ENCODE results near the gene NR6A1. TPM values are rescaled to one million over a fixed set of nuclear protein-coding genes. Genes with fewer than 3 reads are reported as not detected.

Gene NR6A1
- total RNA-seq, 1 experiment from 2014 or later = 164 TPM

GRCh38 chr9:124771021-124771866, at the start of gene NR6A1 (continued):
- TF ChIP-seq FOXP4 (CRISPR knock-in tag; IDR thresholded peaks at IDR 0.05) (no peak), FOXP1 (CRISPR knock-in tag; IDR thresholded peaks at IDR 0.05; ENCODE audit: borderline replicate concordance) (peak; percentile 11; the same call in 1 of the 2 replicates), ARID4B (CRISPR knock-in tag; IDR thresholded peaks at IDR 0.05; ENCODE audit: borderline replicate concordance) (peak; percentile 53; the same call in 1 of the 2 replicates), CREM (CRISPR knock-in tag; IDR thresholded peaks at IDR 0.05) (peak; percentile 94), ETV6 (CRISPR knock-in tag; IDR thresholded peaks at IDR 0.05) (peak; percentile 35; the same call in 1 of the 2 replicates), ZNF423 (CRISPR knock-in tag; IDR thresholded peaks at IDR 0.05) (peak; percentile 83), E2F1 (CRISPR knock-in tag; IDR thresholded peaks at IDR 0.05) (no peak), E2F4 (CRISPR knock-in tag; IDR thresholded peaks at IDR 0.05; ENCODE audit: borderline replicate concordance, low read depth) (no peak), CDX4 (CRISPR knock-in tag; IDR thresholded peaks at IDR 0.05; ENCODE audit: borderline replicate concordance) (no peak), IRF1 (CRISPR knock-in tag; IDR thresholded peaks at IDR 0.05) (no peak)

GRCh38 chr9:124818431-124819281, 47.5 kb upstream of the NR6A1 start:
- H3K36me3 Mint-ChIP-seq = no peaks in the 10 kb centered on the region
- peak; percentile 31; the same call in 1 of the 2 replicates for TF ChIP-seq GABPB1 (CRISPR knock-in tag; IDR thresholded peaks at IDR 0.05)
- TF ChIP-seq ESRRA (CRISPR knock-in tag; IDR thresholded peaks at IDR 0.05; ENCODE audit: borderline replicate concordance) = no peak
- ChIA-PET POLR2A (no interaction called here), CTCF (interaction anchor here (0.7 to 2.2 kb wide), 10 partner anchors 11 to 48 kb away, joined by 3 to 12 read pairs (median 5); partner anchors contain the start of genes ARPC5L, NR6A1, OLFML2A and WDR38)
- H3K27ac Mint-ChIP-seq = no peak overlapping the region
- DNase-seq (ENCODE audit: low spot score) (peak; percentile 57), ATAC-seq (peak; percentile 91)
- H3K9me3 Mint-ChIP-seq = no peaks in the 10 kb centered on the region
- peaks cover 12% of the 10 kb centered on the region for H3K4me1 Mint-ChIP-seq
- H3K27me3 Mint-ChIP-seq (ENCODE audit: low read depth) = no peaks in the 10 kb centered on the region
- H3K4me3 Mint-ChIP-seq = no peak overlapping the region

All from WTC11 (cell line).